ENCODE results near the gene ADGRB2. TPM values are rescaled to one million over a fixed set of nuclear protein-coding genes. Genes with fewer than 3 reads are reported as not detected.

The ADGRB2 gene
- total RNA-seq, 4 donors from 2014 or later: 0.77 to 31.0 (median 3.7) TPM; not detected in 1

GRCh38 chr1:31793586-31794285, 29.6 kb upstream of the ADGRB2 start:
- DNase-seq: peak in 1 of 2 donors; percentile 9
- TF ChIP-seq CTCF (IDR thresholded peaks at IDR 0.05) (no peak), POLR2A (IDR thresholded peaks at IDR 0.05) (no peak)
- Histone ChIP-seq H3K27ac (no peak overlapping the region), H3K27me3 (no peaks in the 10 kb centered on the region), H3K4me3 (no peak overlapping the region), H3K9me3 (no peaks in the 10 kb centered on the region), H3K36me3 (no peaks in the 10 kb centered on the region), H3K4me1 (peaks cover 0 to 4% of the 10 kb centered on the region in 2 donors)
- intact Hi-C loops (cut with DNase I; ENCODE audit: low total_unique reads): no loop called here

- peak; percentile 8 to 13 for DNase-seq
- intact Hi-C loops (cut with DNase I; ENCODE audit: low total_unique reads): no loop called here
- H3K9me3 ChIP-seq: no peaks in the 10 kb centered on the region
Observed at GRCh38 chr1:31793086-31793485, 28.9 kb upstream of the ADGRB2 start.

GRCh38 chr1:31792541-31792940, 28.4 kb upstream of the ADGRB2 start:
- Histone ChIP-seq H3K27me3 (no peaks in the 10 kb centered on the region), H3K4me3 (no peak overlapping the region), H3K27ac (no peak overlapping the region), H3K9me3 (no peaks in the 10 kb centered on the region), H3K36me3 (no peaks in the 10 kb centered on the region), H3K4me1 (no peaks in the 10 kb centered on the region)
- DNase-seq: peak; percentile 6 to 11
- TF ChIP-seq CTCF (IDR thresholded peaks at IDR 0.05) (no peak), POLR2A (IDR thresholded peaks at IDR 0.05) (no peak)
- intact Hi-C loops (cut with DNase I; ENCODE audit: low total_unique reads): no loop called here

More at GRCh38 chr1:31793086-31793485, 28.9 kb upstream of the ADGRB2 start:
- peaks cover 0 to 2% of the 10 kb centered on the region in 2 donors for H3K4me1 ChIP-seq
- H3K27ac ChIP-seq: no peak overlapping the region
- no peak overlapping the region for H3K4me3 ChIP-seq
- no peaks in the 10 kb centered on the region for H3K36me3 ChIP-seq
- no peak for TF ChIP-seq CTCF (IDR thresholded peaks at IDR 0.05)
- TF ChIP-seq POLR2A (IDR thresholded peaks at IDR 0.05): no peak
- H3K27me3 ChIP-seq: no peaks in the 10 kb centered on the region

GRCh38 chr1:31792116-31792515, 28.0 kb upstream of the ADGRB2 start:
- Histone ChIP-seq H3K4me1 (no peaks in the 10 kb centered on the region), H3K9me3 (no peaks in the 10 kb centered on the region), H3K4me3 (no peak overlapping the region), H3K27ac (no peak overlapping the region), H3K27me3 (no peaks in the 10 kb centered on the region), H3K36me3 (no peaks in the 10 kb centered on the region)
- peak in 1 of 2 donors; percentile 10 for DNase-seq
- intact Hi-C loops (cut with DNase I; ENCODE audit: low total_unique reads): no loop called here
- TF ChIP-seq POLR2A (IDR thresholded peaks at IDR 0.05) (no peak), CTCF (IDR thresholded peaks at IDR 0.05) (no peak)

GRCh38 chr1:31791131-31791858, 27.2 kb upstream of the ADGRB2 start:
- Histone ChIP-seq H3K4me3 (no peak overlapping the region), H3K36me3 (no peaks in the 10 kb centered on the region), H3K4me1 (no peaks in the 10 kb centered on the region), H3K27me3 (no peaks in the 10 kb centered on the region), H3K27ac (no peak overlapping the region), H3K9me3 (no peaks in the 10 kb centered on the region)
- TF ChIP-seq POLR2A (IDR thresholded peaks at IDR 0.05): no peak
- intact Hi-C loops (cut with DNase I; ENCODE audit: low total_unique reads): no loop called here
- DNase-seq: peak in 1 of 2 donors; percentile 12
